GM12872 (cell line): ENCODE measurements around the gene SGMS1.

Experiments used
- CTCF ChIP-seq: IDR thresholded peaks from 3 replicates; pipeline ENCODE4 v1.5.1; 2011; ENCODE audit warnings: low read depth, mild to moderate bottlenecking, low read length, moderate library complexity; ENCODE audit not compliant: insufficient read depth

SGMS1 gene

GRCh38 chr10:50316174-50316573 is 307.6 kb downstream of the SGMS1 start:
- no peak for TF ChIP-seq CTCF

- TF ChIP-seq CTCF = no peak
Observed at GRCh38 chr10:50315424-50315823, 308.3 kb downstream of the SGMS1 start.

- TF ChIP-seq CTCF = no peak
Observed at GRCh38 chr10:50314169-50315071, 309.3 kb downstream of the SGMS1 start.

- TF ChIP-seq CTCF = no peak
Observed at GRCh38 chr10:50312464-50313437, 311.0 kb downstream of the SGMS1 start.

GRCh38 chr10:50310560-50311174 is 313.1 kb downstream of the SGMS1 start:
- TF ChIP-seq CTCF = peak; percentile 79

- no peak for TF ChIP-seq CTCF
Observed at GRCh38 chr10:50309342-50309741, 314.4 kb downstream of the SGMS1 start.

- no peak for TF ChIP-seq CTCF
Observed at GRCh38 chr10:50304660-50305059, 319.1 kb downstream of the SGMS1 start.
